Transverse colon (tissue), 4 donors: ENCODE measurements around the gene KCNQ1OT1.

Source experiments
- CTCF ChIP-seq, 5 experiments: fragments of 200-600 bp in 3 of 5; fragments of 450-650 bp in 2 of 5; sonication (generic) in 3 of 5; IDR thresholded peaks; 1 replicate in 2 of 5; 2 replicates in 3 of 5; pipeline ENCODE4 v1.5.1; 2016 to 2017; ENCODE audit warnings: antibody characterized with exemption in 5 of 5, inconsistent platforms in 3 of 5, mild to moderate bottlenecking in 2 of 5, moderate library complexity in 1 of 5
- EP300 ChIP-seq: sonication (generic); formaldehyde crosslinking; IDR thresholded peaks from one replicate; pipeline ENCODE4 v1.6.1; 2017; ENCODE audit warnings: antibody characterized with exemption, low read depth
- POLR2A ChIP-seq: fragments of 450-650 bp; IDR thresholded peaks from one replicate; pipeline ENCODE4 v1.6.1; 2016; ENCODE audit warnings: antibody characterized with exemption, mild to moderate bottlenecking, moderate library complexity
- POLR2AphosphoS5 ChIP-seq, 3 donors: sonication (generic); formaldehyde crosslinking; IDR thresholded peaks; one replicate each; pipeline ENCODE4 v1.6.1; 2016; ENCODE audit warnings: antibody characterized with exemption in 3 of 3

- TF ChIP-seq EP300 (no peak), POLR2A (no peak), CTCF (IDR thresholded peaks at IDR 0.05) (no peak), POLR2AphosphoS5 (IDR thresholded peaks at IDR 0.05) (no peak)
Observed at GRCh38 chr11:2740275-2740940, 40.6 kb upstream of the KCNQ1OT1 start.
